ENCODE results near the gene CST9. TPM values are rescaled to one million over a fixed set of nuclear protein-coding genes. Genes with fewer than 3 reads are reported as not detected.

CST9 gene, protein sequence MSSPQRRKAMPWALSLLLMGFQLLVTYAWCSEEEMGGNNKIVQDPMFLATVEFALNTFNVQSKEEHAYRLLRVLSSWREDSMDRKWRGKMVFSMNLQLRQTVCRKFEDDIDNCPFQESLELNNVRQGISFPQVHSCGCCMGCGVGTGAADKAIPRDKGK
- not detected in 2 replicates for total RNA-seq

DNA sequence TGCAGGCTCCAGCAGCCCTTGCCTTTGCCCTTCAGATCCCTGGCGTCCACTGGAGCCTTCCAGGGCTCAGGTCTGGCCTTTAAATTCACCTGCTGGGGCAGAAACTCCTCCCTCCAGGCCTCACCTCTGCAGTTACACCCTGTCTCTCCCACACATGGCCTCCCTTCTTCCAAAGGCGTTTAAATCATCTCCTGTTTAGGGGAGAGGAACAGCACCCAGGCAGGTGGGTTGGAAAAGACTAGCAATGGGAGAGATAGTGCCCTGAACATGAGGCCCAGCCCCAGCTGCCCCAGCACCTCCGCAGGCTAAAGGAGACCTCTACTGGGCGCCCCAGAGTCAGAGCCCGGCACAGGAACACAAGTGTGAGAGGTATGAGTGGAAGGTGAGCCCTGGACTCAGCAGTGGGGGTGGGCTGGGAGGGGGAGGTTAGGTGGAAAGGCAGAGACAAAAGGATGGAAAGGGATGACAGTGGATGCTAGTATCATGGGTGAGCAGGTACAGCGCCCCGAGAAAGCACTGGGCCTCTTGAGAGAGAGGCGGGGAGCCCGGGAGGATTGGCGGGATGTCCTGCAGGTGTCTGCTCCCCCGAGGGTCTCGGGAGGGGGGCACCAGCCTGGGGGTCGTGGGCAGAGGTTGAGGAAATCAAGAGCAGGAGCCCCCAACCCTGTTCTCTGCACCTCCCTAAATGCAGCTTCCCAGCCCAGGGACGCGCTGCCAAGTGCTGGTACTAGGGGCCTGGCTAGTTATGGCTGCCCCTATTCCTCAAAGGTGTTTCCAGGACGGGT is at the start of gene CST9:
Gene CST9, minus strand, starts transcription at position 51 of the 785 bp plus-strand sequence. CDS start 53 bp downstream, outside the sequence.

DNA sequence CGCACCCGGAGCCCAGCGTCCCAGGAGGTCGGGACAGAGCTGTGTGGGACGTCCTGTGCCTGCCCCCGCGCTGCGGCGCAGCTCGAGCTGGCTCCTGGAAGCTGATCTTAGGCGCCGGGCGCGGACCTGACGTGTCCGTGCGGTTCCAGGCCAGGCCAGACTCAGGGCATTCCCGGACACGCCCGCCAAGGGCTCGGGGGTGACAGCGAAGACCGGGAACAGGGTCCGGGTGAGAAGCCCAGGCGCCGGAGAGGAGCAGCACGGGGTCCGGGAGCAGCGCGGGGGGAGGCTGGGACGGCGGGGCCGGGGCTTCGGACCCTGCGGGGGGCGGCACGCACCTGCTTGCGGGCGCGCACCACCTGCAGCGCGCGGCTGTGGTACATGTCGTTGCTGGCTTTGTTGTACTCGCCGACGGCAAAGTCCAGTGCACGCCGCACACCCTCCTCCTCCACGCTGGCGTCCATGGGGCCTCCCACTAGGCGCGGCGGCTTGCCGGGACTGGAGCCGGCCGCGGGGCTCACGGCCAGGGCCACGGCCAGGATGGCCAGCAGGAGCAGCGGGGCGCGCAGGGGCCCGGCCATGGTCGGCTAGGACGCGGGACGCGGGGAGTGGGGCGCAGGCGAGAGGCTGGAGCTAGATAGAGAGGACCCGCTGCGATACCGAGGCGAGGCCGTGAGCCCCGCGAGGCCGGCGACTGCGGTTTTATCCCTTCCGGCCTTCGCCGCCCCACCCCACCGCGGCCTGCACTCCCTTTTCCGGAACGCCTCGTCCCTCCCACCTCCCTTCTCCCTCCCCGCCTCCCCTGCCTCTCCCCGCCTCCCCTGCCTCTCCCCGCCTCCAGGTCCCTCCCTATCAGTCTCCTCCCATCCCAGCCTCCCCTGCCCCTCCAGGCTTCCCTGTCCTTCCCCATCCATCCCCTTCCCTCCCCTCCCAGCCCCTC is 31.8 kb upstream of the CST9 start, which contains the start of gene CST3:
Gene CST3, minus strand, starts transcription at position 674 of the 940 bp plus-strand sequence. Its CDS starts 93 bp downstream, at position 581.

DNA sequence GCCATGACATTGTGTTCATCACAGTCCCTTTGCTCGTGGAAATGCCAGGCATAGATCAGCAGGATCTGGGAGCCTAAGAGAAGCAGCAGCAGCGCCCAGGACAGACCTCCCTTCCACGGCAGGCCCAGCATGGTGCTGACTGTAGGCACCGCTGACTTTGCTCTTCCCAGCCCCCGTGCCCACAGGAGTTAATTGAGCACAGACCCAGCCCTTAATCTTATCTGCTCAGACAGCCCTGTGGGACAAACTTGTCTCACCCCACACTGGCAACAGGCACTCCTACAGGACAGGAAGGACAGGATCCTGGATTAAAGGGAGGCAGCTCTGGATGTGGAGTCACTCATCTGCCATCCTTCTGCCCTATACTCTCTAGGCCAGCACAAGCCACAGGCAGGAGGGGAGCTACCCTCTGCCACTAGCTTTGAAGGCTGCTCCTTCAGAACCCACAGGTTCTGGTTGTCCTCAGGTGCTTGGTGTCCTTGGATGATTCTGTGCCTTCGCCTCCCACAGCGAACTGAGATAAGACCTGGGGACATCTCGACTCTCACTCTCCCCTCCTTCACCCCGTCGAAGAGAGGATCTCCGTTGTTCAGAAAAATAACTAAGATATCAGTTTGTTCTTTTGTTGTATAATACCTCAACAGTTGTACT is 37.3 kb downstream of the CST9 start, which contains the start of gene CST9L:
Gene CST9L, minus strand, starts transcription at position 165 of the 651 bp plus-strand sequence. Its CDS starts 34 bp downstream, at position 131.

Other genes starting within 250 kb of the CST9 start
- 10.7 and 15.6 TPM in 2 replicates for gene GZF1, start 243.7 kb downstream of the CST9 start, total RNA-seq
- 1.2 and 2.2 TPM in 2 replicates for gene NAPB, start 184.4 kb downstream of the CST9 start, total RNA-seq
- gene CSTL1, start 166.2 kb downstream of the CST9 start, total RNA-seq = not detected in 2 replicates
- not detected in 2 replicates for gene CST11, start 153.0 kb downstream of the CST9 start, total RNA-seq
- gene CST8, start 114.8 kb downstream of the CST9 start, total RNA-seq = not detected in 2 replicates
- gene CST9L, start 37.4 kb downstream of the CST9 start, total RNA-seq = not detected in 2 replicates
- gene CST3, start 32.0 kb upstream of the CST9 start, total RNA-seq = 430 and 459 TPM in 2 replicates
- gene CST4, start 83.1 kb upstream of the CST9 start, total RNA-seq = not detected in 2 replicates
- gene CST1, start 145.0 kb upstream of the CST9 start, total RNA-seq = not detected in 2 replicates
- not detected in 2 replicates for gene CST2, start 220.8 kb upstream of the CST9 start, total RNA-seq

Data from bronchus fibroblast of lung (primary cell).